Mesenchymal stem cell (in vitro differentiated cells and primary cell): ENCODE results near the gene ITGB1.
A peak's percentile ranks its signal among the peaks of the same experiment; 100 is the strongest.

Experiments used
- DNase-seq: peaks from one replicate; pipeline ENCODE4 v3.0.0-alpha.2; 2013
- H2AFZ ChIP-seq: one replicate; pipeline ENCODE4 v1.6.1; 2013; ENCODE audit warnings: low read depth, mild to moderate bottlenecking, control low read depth, inconsistent platforms, low read length, moderate library complexity
- H2AK5ac ChIP-seq: 2 replicates; pipeline ENCODE4 v1.6.1; 2013; ENCODE audit warnings: low read length, moderate library complexity, mild to moderate bottlenecking, inconsistent platforms; ENCODE audit not compliant: severe bottlenecking
- H2BK120ac ChIP-seq: one replicate; pipeline ENCODE4 v1.6.1; 2013; ENCODE audit warnings: low read depth, mild to moderate bottlenecking, inconsistent platforms, low read length, moderate library complexity
- H2BK12ac ChIP-seq, 2 experiments: one replicate each; pipeline ENCODE4 v1.6.1; 2013; ENCODE audit warnings: inconsistent platforms in 2 of 2, low read length in 2 of 2, mild to moderate bottlenecking in 2 of 2, moderate library complexity in 2 of 2, control low read depth in 1 of 2
- H2BK15ac ChIP-seq: one replicate; pipeline ENCODE4 v1.6.1; 2013; ENCODE audit warnings: mild to moderate bottlenecking, low read depth, inconsistent platforms; ENCODE audit not compliant: poor library complexity, severe bottlenecking
- H2BK5ac ChIP-seq: 2 replicates; pipeline ENCODE4 v1.6.1; 2013; ENCODE audit warnings: low read depth, mild to moderate bottlenecking, low read length, control low read depth, inconsistent platforms; ENCODE audit not compliant: poor library complexity, severe bottlenecking
- H3K14ac ChIP-seq, 2 experiments: one replicate each; pipeline ENCODE4 v1.6.1; 2013; ENCODE audit warnings: inconsistent platforms in 2 of 2, low read length in 2 of 2, control low read depth in 1 of 2, mild to moderate bottlenecking in 1 of 2, moderate library complexity in 1 of 2
- H3K18ac ChIP-seq, 2 experiments: one replicate each; pipeline ENCODE4 v1.6.1; 2013; ENCODE audit warnings: inconsistent platforms in 2 of 2, low read length in 2 of 2, control low read depth in 1 of 2, low read depth in 1 of 2, mild to moderate bottlenecking in 1 of 2
- H3K23ac ChIP-seq, 2 experiments: one replicate each; pipeline ENCODE4 v1.6.1; 2013; ENCODE audit warnings: inconsistent platforms in 2 of 2, low read length in 2 of 2, mild to moderate bottlenecking in 2 of 2, moderate library complexity in 2 of 2, control low read depth in 1 of 2
- H3K27ac ChIP-seq: 2 replicates; pipeline ENCODE4 v1.5.1; 2013; ENCODE audit warnings: mild to moderate bottlenecking, moderate library complexity, low read length, control low read depth, inconsistent platforms; ENCODE audit not compliant: poor library complexity, severe bottlenecking
- H3K27me3 ChIP-seq, 2 experiments: 2 replicates each; pipeline versions ENCODE4 v1.6.1 to v1.7.0; 2013; ENCODE audit warnings: low read length in 2 of 2, mild to moderate bottlenecking in 2 of 2, moderate library complexity in 2 of 2, control low read depth in 1 of 2, inconsistent platforms in 1 of 2; ENCODE audit not compliant: control insufficient read depth in 1 of 2, insufficient read depth in 1 of 2
- H3K36me3 ChIP-seq, 2 experiments: 2 replicates each; pipeline versions ENCODE4 v1.6.1 to v1.7.0; 2013; ENCODE audit warnings: low read length in 2 of 2, control low read depth in 1 of 2, inconsistent platforms in 1 of 2, low read depth in 1 of 2, mild to moderate bottlenecking in 1 of 2; ENCODE audit not compliant: insufficient read depth in 2 of 2, control insufficient read depth in 1 of 2
- H3K4ac ChIP-seq, 2 experiments: one replicate each; pipeline ENCODE4 v1.6.1; 2013; ENCODE audit warnings: inconsistent platforms in 2 of 2, low read length in 2 of 2, mild to moderate bottlenecking in 2 of 2, moderate library complexity in 2 of 2, control low read depth in 1 of 2, low read depth in 1 of 2
- H3K4me1 ChIP-seq: 2 replicates; pipeline ENCODE4 v1.6.1; 2013; ENCODE audit warnings: low read depth, low read length, control low read depth; ENCODE audit not compliant: control insufficient read depth, insufficient read depth
- H3K4me2 ChIP-seq: 2 replicates; pipeline ENCODE4 v1.6.1; 2013; ENCODE audit warnings: low read length, mild to moderate bottlenecking, inconsistent platforms; ENCODE audit not compliant: poor library complexity, severe bottlenecking
- H3K4me3 ChIP-seq, 2 experiments: 2 replicates each; pipeline versions ENCODE4 v1.5.1 to v1.7.0; 2013; ENCODE audit warnings: low read length in 2 of 2, mild to moderate bottlenecking in 2 of 2, control low read depth in 1 of 2, low read depth in 1 of 2; ENCODE audit not compliant: insufficient read depth in 1 of 2
- H3K79me1 ChIP-seq: replicated peaks from 2 replicates; pipeline ENCODE4 v1.6.1; 2013; ENCODE audit warnings: mild to moderate bottlenecking, control low read depth, low read length, inconsistent platforms; ENCODE audit not compliant: poor library complexity, severe bottlenecking
- H3K9ac ChIP-seq: 2 replicates; pipeline ENCODE4 v1.7.0; 2013; ENCODE audit warnings: mild to moderate bottlenecking, low read length, moderate library complexity
- H3K9me3 ChIP-seq: 2 replicates; pipeline ENCODE4 v1.7.0; 2013; ENCODE audit warnings: mild to moderate bottlenecking, low read length; ENCODE audit not compliant: control insufficient read depth
- H4K8ac ChIP-seq: one replicate; pipeline ENCODE4 v1.6.1; 2013; ENCODE audit warnings: inconsistent platforms, mild to moderate bottlenecking, low read length, moderate library complexity
- H4K91ac ChIP-seq: one replicate; pipeline ENCODE4 v1.6.1; 2013; ENCODE audit warnings: mild to moderate bottlenecking, low read length, inconsistent platforms
- WGBS: methylation state at CpG from one replicate; pipeline ENCODE4 v1.1.7; 2013; ENCODE audit warnings: mixed read lengths; 5-methylcytosine and 5-hydroxymethylcytosine counted together

ITGB1 gene

GRCh38 chr10:32930036-32930435, 28.0 kb downstream of the ITGB1 start:
- no peak overlapping the region for H2AFZ ChIP-seq
- no peaks in the 10 kb centered on the region for H3K79me1 ChIP-seq
- H2BK12ac ChIP-seq, result no peak overlapping the region
- DNase-seq, result no peak
- H4K8ac ChIP-seq, result no peak overlapping the region
- H3K36me3 ChIP-seq, result peaks cover 14 to 99% of the 10 kb centered on the region in 2 experiments
- H3K27me3 ChIP-seq, result no peaks in the 10 kb centered on the region
- H3K4me1 ChIP-seq, result peaks cover 2% of the 10 kb centered on the region
- no peak overlapping the region for H2BK5ac ChIP-seq
- H2BK120ac ChIP-seq, result no peak overlapping the region
- H4K91ac ChIP-seq, result no peak overlapping the region
- no peak overlapping the region for H3K14ac ChIP-seq
- no peak overlapping the region for H3K4ac ChIP-seq
- no peak overlapping the region for H3K27ac ChIP-seq
- H3K23ac ChIP-seq, result no peak overlapping the region
- H2BK15ac ChIP-seq, result no peak overlapping the region
- H3K18ac ChIP-seq, result no peak overlapping the region
- H3K4me2 ChIP-seq, result no peak overlapping the region
- no peak overlapping the region for H2AK5ac ChIP-seq
- no peak overlapping the region for H3K4me3 ChIP-seq
- peak overlapping the region; percentile 27 for H3K9ac ChIP-seq
- no peaks in the 10 kb centered on the region for H3K9me3 ChIP-seq

- Histone ChIP-seq H3K27me3 (no peaks in the 10 kb centered on the region), H3K9ac (peak overlapping the region; percentile 27), H3K9me3 (no peaks in the 10 kb centered on the region), H3K4me1 (peaks cover 2% of the 10 kb centered on the region), H3K4me3 (no peak overlapping the region), H2BK120ac (no peak overlapping the region), H2AFZ (no peak overlapping the region), H4K8ac (no peak overlapping the region), H2BK15ac (no peak overlapping the region), H2BK5ac (no peak overlapping the region), H3K4me2 (no peak overlapping the region), H3K23ac (no peak overlapping the region), H2AK5ac (no peak overlapping the region), H2BK12ac (no peak overlapping the region), H3K18ac (no peak overlapping the region), H3K27ac (peak overlapping the region; percentile 6), H3K4ac (no peak overlapping the region), H4K91ac (no peak overlapping the region), H3K79me1 (no peaks in the 10 kb centered on the region), H3K14ac (no peak overlapping the region), H3K36me3 (peaks cover 14 to 99% of the 10 kb centered on the region in 2 experiments)
- no peak for DNase-seq
- 98% methylated on average over 4 of the region's 6 CpGs for WGBS
Observed at GRCh38 chr10:32929634-32930033, 28.4 kb downstream of the ITGB1 start.

- H2BK5ac ChIP-seq, result no peak overlapping the region
- no peak overlapping the region for H2AFZ ChIP-seq
- peaks cover 3% of the 10 kb centered on the region for H3K4me1 ChIP-seq
- no peaks in the 10 kb centered on the region for H3K27me3 ChIP-seq
- no peak overlapping the region for H3K9ac ChIP-seq
- H2BK15ac ChIP-seq, result no peak overlapping the region
- no peak overlapping the region for H2BK12ac ChIP-seq
- H2BK120ac ChIP-seq, result no peak overlapping the region
- no peak overlapping the region for H3K4me2 ChIP-seq
- H4K8ac ChIP-seq, result no peak overlapping the region
- H3K36me3 ChIP-seq, result peaks cover 20 to 99% of the 10 kb centered on the region in 2 experiments
- peaks cover 2% of the 10 kb centered on the region for H3K79me1 ChIP-seq
- H3K4me3 ChIP-seq, result no peak overlapping the region
- H3K23ac ChIP-seq, result no peak overlapping the region
- H3K14ac ChIP-seq, result no peak overlapping the region
- no peak overlapping the region for H2AK5ac ChIP-seq
- no peak overlapping the region for H4K91ac ChIP-seq
- H3K9me3 ChIP-seq, result no peaks in the 10 kb centered on the region
- H3K27ac ChIP-seq, result no peak overlapping the region
- H3K18ac ChIP-seq, result no peak overlapping the region
- DNase-seq, result no peak
- H3K4ac ChIP-seq, result no peak overlapping the region
- 100% methylated on average over 2 of the region's 3 CpGs for WGBS
Observed at GRCh38 chr10:32927750-32928149, 30.3 kb downstream of the ITGB1 start.

GRCh38 chr10:32923849-32924248, 34.2 kb downstream of the ITGB1 start:
- Histone ChIP-seq H4K8ac (no peak overlapping the region), H2BK12ac (no peak overlapping the region), H2AK5ac (no peak overlapping the region), H3K9ac (peak overlapping the region; percentile 45), H2BK15ac (no peak overlapping the region), H3K4me3 (no peak overlapping the region), H2BK120ac (no peak overlapping the region), H3K27me3 (no peaks in the 10 kb centered on the region), H2BK5ac (no peak overlapping the region), H3K18ac (no peak overlapping the region), H2AFZ (no peak overlapping the region), H3K36me3 (peaks cover 23 to 99% of the 10 kb centered on the region in 2 experiments), H3K14ac (no peak overlapping the region), H3K23ac (no peak overlapping the region), H3K9me3 (no peaks in the 10 kb centered on the region), H3K4me1 (peaks cover 2% of the 10 kb centered on the region), H3K79me1 (peaks cover 2% of the 10 kb centered on the region), H3K4ac (no peak overlapping the region), H3K4me2 (no peak overlapping the region), H4K91ac (no peak overlapping the region), H3K27ac (peak overlapping the region; percentile 2)
- no CpG with 5 or more reads among the region's 2 CpGs for WGBS
- no peak for DNase-seq
